Endothelial cell of umbilical vein (primary cell): ENCODE data around the gene BORA.

Experiments
- CTCF ChIP-seq, 2 donors: IDR thresholded peaks; 1 replicate in 1 of 2; 2 replicates in 1 of 2; pipeline ENCODE4 v1.5.1; 2011; ENCODE audit warnings: low read length in 2 of 2, mild to moderate bottlenecking in 2 of 2, moderate library complexity in 2 of 2, control low read depth in 1 of 2, inconsistent platforms in 1 of 2, low read depth in 1 of 2; ENCODE audit not compliant: insufficient read depth in 1 of 2; ENCODE audit errors: extremely low read depth in 1 of 2
- EZH2 ChIP-seq: IDR thresholded peaks from 2 replicates; pipeline ENCODE4 v1.6.1; 2012; ENCODE audit warnings: borderline replicate concordance, low read depth, mild to moderate bottlenecking, moderate library complexity, low read length, inconsistent platforms; ENCODE audit not compliant: severe bottlenecking
- FOS ChIP-seq: IDR thresholded peaks from 2 replicates; pipeline ENCODE4 v1.6.1; 2011; ENCODE audit warnings: mild to moderate bottlenecking, low read length, moderate library complexity, borderline replicate concordance; ENCODE audit not compliant: insufficient read depth
- GATA2 ChIP-seq: IDR thresholded peaks from 2 replicates; pipeline ENCODE4 v1.7.0; 2011; ENCODE audit warnings: low read depth, mild to moderate bottlenecking, moderate library complexity, mixed read lengths, low read length; ENCODE audit not compliant: insufficient read length, insufficient read depth
- JUN ChIP-seq: IDR thresholded peaks from 2 replicates; pipeline ENCODE4 v1.6.1; 2011; ENCODE audit warnings: borderline replicate concordance, low read depth; ENCODE audit not compliant: insufficient read length, insufficient read depth
- MYC ChIP-seq: IDR thresholded peaks from one replicate; pipeline ENCODE4 v1.6.1; 2011; ENCODE audit warnings: mild to moderate bottlenecking, low read depth, low read length
- POLR2A ChIP-seq: IDR thresholded peaks from 2 replicates; pipeline ENCODE4 v1.6.1; 2012; ENCODE audit warnings: low read depth, mild to moderate bottlenecking, control low read depth, low read length
- POLR2AphosphoS5 ChIP-seq: IDR thresholded peaks from 2 replicates; pipeline ENCODE4 v1.6.1; 2012; ENCODE audit warnings: low read depth, mild to moderate bottlenecking, control low read depth, low read length, moderate library complexity; ENCODE audit not compliant: insufficient read depth
- TF ChIP-seq, protein P1 (sequence below): IDR thresholded peaks from 2 replicates; pipeline ENCODE4 v1.6.1; 2011; ENCODE audit not compliant: insufficient read depth, insufficient read length

GRCh38 chr13:72689181-72689696 is 38.5 kb upstream of the BORA start:
- no peak for TF ChIP-seq EZH2
- no peak for TF ChIP-seq CTCF (IDR thresholded peaks at IDR 0.05; ENCODE audit: extremely low read depth in 1 of 2, insufficient read depth in 1 of 2, low read depth in 1 of 2, low read length in 2 of 2)
- TF ChIP-seq GATA2 = no peak
- no peak for TF ChIP-seq POLR2A
- TF ChIP-seq POLR2AphosphoS5 = no peak
- TF ChIP-seq JUN = no peak
- TF ChIP-seq, protein P1, sequence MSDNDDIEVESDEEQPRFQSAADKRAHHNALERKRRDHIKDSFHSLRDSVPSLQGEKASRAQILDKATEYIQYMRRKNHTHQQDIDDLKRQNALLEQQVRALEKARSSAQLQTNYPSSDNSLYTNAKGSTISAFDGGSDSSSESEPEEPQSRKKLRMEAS = no peak
- TF ChIP-seq FOS = no peak
- no peak for TF ChIP-seq MYC
